Activated CD4-positive, CD25-positive, alpha-beta regulatory T cell (primary cell): Measurements from ENCODE around the gene ETFDH.
"Not testable (repeated sequence)": the region's sequence is repeated elsewhere in the genome, so short reads cannot be mapped to it uniquely, and the experiment has no call there.

ENCODE experiments used
- DNase-seq, 4 experiments: peaks; one replicate each; lab custom pipeline; 2025; lab: John Stamatoyannopoulos, UW

ETFDH gene

GRCh38 chr4:158754385-158755180 is 82.5 kb downstream of the ETFDH start:
- DNase-seq, result no peak

DNA sequence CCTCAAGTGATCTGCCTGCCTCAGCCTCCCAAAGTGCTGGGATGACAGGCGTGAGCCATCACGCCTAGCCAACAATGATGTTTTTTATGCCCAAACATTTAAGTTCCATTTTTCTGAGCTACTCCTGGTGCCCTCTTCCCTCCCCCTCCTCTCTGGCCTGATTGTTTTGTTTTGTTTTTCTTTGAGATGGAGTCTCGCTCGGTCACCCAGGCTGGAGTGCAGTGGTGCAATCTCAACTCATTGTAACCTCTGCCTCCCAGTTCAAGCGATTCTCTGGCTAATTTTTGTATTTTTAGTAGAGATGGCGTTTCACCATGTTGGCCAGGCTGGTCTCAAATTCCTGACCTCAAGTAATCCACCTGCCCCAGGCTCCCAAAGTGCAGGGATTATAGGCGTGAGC is 83.7 kb downstream of the ETFDH start:
- not testable (repeated sequence) for DNase-seq

- no peak for DNase-seq
These were observed 84.5 kb downstream of the ETFDH start for GRCh38 chr4:158756588-158756987.

DNA sequence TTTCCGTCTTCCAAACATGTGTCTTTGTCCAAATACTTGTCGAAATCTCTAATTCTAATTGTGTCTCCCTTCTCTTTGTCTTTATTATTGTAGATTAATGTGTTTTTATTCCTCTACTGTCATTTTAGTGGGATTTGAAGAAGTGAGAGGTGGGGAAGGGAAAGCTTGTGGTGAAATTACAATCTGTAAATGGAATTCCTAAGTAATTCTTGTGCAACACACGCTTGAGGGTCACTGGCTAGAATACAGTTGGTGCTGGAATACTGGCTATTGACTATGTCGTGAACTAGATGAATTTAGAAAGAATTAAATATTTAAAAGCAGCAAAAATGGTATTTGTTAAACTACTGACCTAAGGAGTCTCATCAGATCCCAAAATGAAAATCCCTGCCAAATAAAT is 86.0 kb downstream of the ETFDH start:
- no peak for DNase-seq

GRCh38 chr4:158758703-158759102 is 86.6 kb downstream of the ETFDH start:
- DNase-seq, result no peak
